Measurements from ENCODE around the gene PILRA. TPM values are rescaled to one million over a fixed set of nuclear protein-coding genes. Genes with fewer than 3 reads are reported as not detected.
"Not testable (repeated sequence)": the region's sequence is repeated elsewhere in the genome, so short reads cannot be mapped to it uniquely, and the experiment has no call there.

The PILRA gene
- 1 to 10 TPM; 1.2 to 3.1 TPM for total RNA-seq

DNA sequence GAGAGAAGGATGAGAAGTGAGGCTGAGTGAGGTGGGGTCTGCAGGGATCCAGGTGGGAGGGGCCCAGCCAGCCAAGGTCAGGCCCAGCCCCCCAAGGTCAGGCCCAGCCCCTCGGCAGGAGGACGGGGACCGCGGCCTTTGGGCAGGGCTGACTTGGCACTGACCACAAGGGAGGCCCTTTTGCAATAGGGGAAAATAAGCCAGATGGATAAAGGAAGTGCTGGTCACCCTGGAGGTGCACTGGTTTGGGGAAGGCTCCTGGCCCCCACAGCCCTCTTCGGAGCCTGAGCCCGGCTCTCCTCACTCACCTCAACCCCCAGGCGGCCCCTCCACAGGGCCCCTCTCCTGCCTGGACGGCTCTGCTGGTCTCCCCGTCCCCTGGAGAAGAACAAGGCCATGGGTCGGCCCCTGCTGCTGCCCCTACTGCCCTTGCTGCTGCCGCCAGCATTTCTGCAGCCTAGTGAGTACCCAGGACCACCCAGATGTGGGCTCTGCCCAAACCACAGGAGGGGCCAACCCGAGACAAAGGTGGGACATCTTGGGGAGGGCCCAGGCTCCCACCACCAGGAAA is at the start of gene PILRA:
Gene PILRA, plus strand, starts transcription at position 227 of the 571 bp plus-strand sequence. Its CDS starts 170 bp downstream, at position 397.
- Histone ChIP-seq H3K36me3 (no peaks in the 10 kb centered on the region), H3K4me3 (no peak within 1 kb of the TSS), H3K4me1 (no peaks in the 10 kb centered on the region), H3K27ac (peak within 1 kb of the TSS; percentile 37), H3K27me3 (no peaks in the 10 kb centered on the region), H3K9me3 (no peaks in the 10 kb centered on the region), H3K9ac (ENCODE audit: low read depth in 2 of 2, low read length in 2 of 2) (no peak within 1 kb of the TSS)
- TF ChIP-seq, protein P1, sequence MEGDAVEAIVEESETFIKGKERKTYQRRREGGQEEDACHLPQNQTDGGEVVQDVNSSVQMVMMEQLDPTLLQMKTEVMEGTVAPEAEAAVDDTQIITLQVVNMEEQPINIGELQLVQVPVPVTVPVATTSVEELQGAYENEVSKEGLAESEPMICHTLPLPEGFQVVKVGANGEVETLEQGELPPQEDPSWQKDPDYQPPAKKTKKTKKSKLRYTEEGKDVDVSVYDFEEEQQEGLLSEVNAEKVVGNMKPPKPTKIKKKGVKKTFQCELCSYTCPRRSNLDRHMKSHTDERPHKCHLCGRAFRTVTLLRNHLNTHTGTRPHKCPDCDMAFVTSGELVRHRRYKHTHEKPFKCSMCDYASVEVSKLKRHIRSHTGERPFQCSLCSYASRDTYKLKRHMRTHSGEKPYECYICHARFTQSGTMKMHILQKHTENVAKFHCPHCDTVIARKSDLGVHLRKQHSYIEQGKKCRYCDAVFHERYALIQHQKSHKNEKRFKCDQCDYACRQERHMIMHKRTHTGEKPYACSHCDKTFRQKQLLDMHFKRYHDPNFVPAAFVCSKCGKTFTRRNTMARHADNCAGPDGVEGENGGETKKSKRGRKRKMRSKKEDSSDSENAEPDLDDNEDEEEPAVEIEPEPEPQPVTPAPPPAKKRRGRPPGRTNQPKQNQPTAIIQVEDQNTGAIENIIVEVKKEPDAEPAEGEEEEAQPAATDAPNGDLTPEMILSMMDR (IDR thresholded peaks at IDR 0.05) = no peak
- DNase-seq = no peak
- intact Hi-C loops (cut with DNase I) = no loop called here

DNA sequence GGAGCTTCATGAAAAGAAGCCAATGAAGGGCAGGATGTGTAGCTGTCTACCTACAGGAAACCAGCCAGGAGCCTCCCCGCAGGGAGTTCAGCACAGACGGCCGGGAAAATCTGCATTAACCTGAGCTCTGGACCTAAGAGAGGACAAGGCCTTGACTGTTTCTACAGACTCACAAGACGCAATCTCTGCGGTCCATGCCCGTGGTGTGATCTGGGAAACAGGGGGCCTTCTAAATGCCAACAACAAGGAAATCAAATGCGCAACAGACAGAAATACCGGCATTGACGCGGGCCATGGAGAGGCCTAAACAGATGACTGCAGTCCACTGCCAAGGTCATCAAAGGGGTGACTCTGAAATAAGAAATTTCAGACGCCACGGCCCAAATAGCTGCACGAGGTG is 49.1 kb upstream of the PILRA start:
- H3K4me1 ChIP-seq; H3K27me3 ChIP-seq; H3K36me3 ChIP-seq; H3K4me3 ChIP-seq; H3K9me3 ChIP-seq; DNase-seq; H3K27ac ChIP-seq; intact Hi-C loops (cut with DNase I); H3K9ac ChIP-seq (ENCODE audit: low read depth in 2 of 2, low read length in 2 of 2): not testable (repeated sequence)

DNA sequence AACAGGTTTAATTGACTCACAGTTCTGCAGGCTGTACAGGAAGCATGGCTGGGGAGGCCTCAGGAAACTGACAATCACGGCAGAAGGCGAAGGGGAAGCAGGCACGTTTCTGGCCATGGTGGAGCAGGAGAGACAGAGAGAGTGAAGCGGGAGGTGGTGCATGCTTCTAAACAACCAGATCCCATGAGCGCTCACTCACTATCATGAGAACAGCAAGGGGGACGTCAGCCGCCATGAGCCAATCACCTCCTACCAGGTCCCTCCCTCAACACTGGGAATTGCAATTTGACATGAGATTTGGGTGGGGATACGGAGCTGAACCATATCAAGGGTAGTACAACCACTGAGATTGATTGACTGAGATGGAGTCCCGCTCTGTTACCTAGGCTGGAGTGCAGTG is 47.6 kb upstream of the PILRA start:
- H3K9ac ChIP-seq (ENCODE audit: low read depth in 2 of 2, low read length in 2 of 2); H3K9me3 ChIP-seq; H3K36me3 ChIP-seq; H3K27ac ChIP-seq; H3K4me1 ChIP-seq; intact Hi-C loops (cut with DNase I); H3K27me3 ChIP-seq; DNase-seq; H3K4me3 ChIP-seq: not testable (repeated sequence)

DNA sequence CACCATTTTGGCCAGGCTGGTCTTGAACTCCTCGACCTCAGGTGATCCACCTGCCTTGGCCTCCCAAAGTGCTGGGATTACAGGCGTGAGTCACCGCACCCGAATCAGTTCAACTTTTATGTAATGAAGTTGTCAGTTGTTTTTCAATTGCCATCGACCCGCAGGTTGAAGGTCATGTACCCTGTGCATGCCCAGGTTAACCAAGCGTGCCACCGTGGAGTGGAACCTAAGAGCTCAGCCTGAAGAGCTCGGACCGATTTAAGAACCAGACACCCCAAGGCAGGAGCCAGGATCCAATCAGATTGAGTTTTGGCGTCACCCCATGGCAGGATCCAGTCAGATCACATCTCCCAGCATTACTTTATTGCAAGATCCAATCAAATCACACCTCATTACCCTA is 46.4 kb upstream of the PILRA start:
- H3K9me3 ChIP-seq; H3K27ac ChIP-seq; H3K36me3 ChIP-seq; intact Hi-C loops (cut with DNase I); H3K4me3 ChIP-seq; H3K4me1 ChIP-seq; H3K27me3 ChIP-seq; DNase-seq; H3K9ac ChIP-seq (ENCODE audit: low read depth in 2 of 2, low read length in 2 of 2): not testable (repeated sequence)

DNA sequence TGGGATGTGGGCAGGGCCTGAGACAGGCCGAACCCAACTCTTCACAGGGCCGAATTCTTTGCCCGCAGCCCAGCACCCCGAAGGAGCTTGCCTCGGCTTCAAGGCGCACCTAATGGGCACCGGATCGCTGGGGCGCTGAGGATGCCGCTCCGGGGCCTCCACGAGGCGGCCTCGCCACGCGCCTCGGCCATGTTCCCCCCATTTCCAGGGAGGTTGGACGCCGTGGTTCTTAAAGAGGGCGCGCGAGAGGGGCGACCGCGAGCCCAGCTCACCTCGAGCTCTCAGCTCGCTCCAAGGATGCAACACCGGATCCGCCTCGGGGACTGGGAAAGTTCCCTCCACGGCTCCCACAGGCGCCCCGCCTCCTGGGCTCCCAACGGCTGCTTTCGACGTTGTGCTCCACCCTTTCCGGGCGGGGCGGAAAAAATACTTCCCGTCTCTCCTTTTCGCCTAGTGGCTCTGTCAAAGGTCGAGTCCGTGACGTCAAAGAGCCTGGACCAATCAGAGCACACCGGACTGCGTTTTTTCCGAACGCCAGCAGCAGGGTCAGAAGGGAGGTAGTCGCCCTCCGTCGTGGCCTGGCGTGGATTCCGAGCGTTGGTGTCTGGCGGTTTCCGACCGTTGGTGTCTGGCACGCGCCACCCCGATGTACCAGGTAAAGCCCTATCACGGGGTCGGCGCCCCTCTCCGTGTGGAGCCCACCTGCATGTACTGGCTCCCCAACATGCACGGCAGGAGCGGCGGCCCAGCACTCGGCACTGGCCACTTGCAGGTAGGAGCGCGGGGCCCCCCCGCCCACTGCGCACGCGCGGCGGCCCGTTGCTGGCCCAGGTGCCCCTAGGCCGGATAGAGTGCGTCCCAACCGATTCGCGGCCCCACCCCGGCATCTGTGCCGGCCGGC is 37.5 kb upstream of the PILRA start:
- intact Hi-C loops (cut with DNase I); H3K27me3 ChIP-seq; H3K9me3 ChIP-seq; H3K4me1 ChIP-seq; H3K36me3 ChIP-seq: not testable (repeated sequence)
- peak overlapping the region; percentile 68 for H3K4me3 ChIP-seq
- peak; percentile 95 for DNase-seq
- peak overlapping the region; percentile 93 for H3K27ac ChIP-seq
- peak overlapping the region; percentile 51 to 84 for H3K9ac ChIP-seq (ENCODE audit: low read depth in 2 of 2, low read length in 2 of 2)

DNA sequence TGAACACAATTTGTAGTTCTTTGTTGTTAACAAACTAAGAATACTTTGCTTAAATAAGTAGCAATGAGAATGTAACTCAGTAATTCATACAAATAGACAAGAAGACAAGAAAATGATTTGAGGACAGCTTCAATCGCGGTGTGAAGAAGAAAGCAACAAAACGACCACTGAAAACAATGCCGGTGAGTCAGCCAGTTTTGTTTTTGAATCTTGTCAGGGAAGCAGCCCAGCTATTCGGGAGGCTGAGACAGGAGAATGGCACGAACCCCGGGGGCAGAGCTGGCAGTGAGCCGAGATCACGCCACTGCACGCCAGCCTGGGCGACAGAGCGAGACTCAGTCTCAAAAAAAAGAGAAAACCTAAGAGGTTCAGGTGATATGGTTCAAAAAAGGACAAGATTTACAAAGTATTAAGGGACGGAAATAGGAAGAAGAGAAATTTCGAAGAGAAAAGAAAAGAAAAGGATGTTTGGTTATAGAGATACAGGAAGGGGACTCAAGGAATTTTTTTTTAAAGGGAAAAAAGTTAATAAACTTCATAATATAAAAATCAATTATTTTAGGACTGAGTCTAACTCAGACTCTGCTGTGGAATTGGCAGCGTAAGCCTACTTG is 35.1 kb upstream of the PILRA start:
- H3K9me3 ChIP-seq; intact Hi-C loops (cut with DNase I); H3K36me3 ChIP-seq; H3K27ac ChIP-seq; H3K4me3 ChIP-seq; H3K4me1 ChIP-seq; H3K27me3 ChIP-seq; DNase-seq; H3K9ac ChIP-seq (ENCODE audit: low read depth in 2 of 2, low read length in 2 of 2): not testable (repeated sequence)

DNA sequence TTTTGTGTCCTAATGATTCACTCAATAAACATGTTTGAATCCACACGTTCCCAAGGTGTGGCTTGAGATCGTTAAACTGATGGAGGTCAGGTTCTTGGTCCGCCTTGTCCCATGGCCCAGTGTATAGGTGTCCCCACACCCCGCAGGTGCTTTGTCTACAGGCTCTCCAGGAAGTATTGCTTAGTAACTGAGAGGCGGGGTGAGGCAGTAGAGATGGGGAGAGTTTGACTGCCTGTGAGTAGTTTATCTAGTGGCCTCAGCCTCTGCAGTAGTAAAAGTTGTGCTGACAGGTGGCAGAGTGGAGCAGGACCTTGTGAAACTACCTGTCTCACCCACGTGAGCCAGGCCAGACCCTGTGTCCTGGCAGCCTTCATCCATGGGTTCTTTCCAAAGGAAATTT is 32.0 kb upstream of the PILRA start:
- not testable (repeated sequence) for H3K4me3 ChIP-seq; H3K4me1 ChIP-seq; H3K27me3 ChIP-seq; H3K36me3 ChIP-seq; H3K27ac ChIP-seq; H3K9me3 ChIP-seq; H3K9ac ChIP-seq (ENCODE audit: low read depth in 2 of 2, low read length in 2 of 2)
- intact Hi-C loops (cut with DNase I) = loop anchor here (10.0 kb wide), 1 partner anchor 206 kb away; no protein-coding TSS in a partner anchor
- DNase-seq = peak; percentile 77

DNA sequence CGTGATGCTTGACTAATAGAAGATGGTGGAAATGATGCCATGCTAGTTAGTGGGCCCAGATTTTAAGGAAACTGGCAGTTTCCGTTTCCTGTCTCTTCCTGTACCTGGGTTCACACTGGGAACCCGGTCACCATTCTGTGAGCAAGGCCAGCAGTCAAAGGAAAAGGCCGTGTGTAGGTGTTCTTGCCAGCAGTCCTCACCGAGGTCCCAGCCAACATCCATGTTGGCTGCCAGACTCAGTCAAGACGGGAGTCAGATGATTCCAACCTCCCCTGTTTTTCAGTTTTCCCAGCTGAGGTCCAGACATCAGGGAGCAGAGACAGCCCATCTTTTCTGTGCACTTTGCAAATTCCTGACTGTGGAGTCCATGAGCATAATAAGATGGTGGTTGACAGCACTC is 30.5 kb upstream of the PILRA start:
- no peak for DNase-seq
- intact Hi-C loops (cut with DNase I) = loop anchor here (10.0 kb wide), 1 partner anchor 208 kb away; no protein-coding TSS in a partner anchor
- H3K27ac ChIP-seq = no peak overlapping the region
- TF ChIP-seq, protein P1 (IDR thresholded peaks at IDR 0.05) = no peak
- peaks cover 8% of the 10 kb centered on the region for H3K36me3 ChIP-seq
- no peaks in the 10 kb centered on the region for H3K4me1 ChIP-seq
- H3K4me3 ChIP-seq = no peak overlapping the region
- H3K27me3 ChIP-seq = no peaks in the 10 kb centered on the region
- H3K9me3 ChIP-seq = no peaks in the 10 kb centered on the region
- H3K9ac ChIP-seq (ENCODE audit: low read depth in 2 of 2, low read length in 2 of 2) = no peak overlapping the region

DNA sequence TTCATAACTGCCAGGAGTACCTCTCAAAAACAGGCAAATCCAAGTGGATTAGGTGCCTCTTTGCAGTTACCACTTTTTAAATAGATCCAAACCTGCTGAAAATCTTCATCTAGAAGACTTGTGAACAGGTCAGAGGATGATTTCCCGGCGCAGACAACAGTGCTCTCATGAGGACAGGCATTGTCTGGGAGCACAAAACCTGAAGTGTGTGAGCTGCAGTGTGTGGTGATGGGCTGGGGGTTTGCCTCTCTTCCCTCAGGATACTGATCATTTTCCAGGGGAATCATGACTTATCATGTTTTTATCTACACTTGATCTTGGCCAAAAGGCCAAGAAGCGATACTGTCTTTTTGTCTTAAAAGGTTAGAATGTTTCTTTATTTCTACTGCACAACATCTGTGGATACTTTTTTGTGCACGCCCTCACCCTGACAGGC is 29.1 kb upstream of the PILRA start:
- H3K4me1 ChIP-seq; H3K27ac ChIP-seq; H3K9ac ChIP-seq (ENCODE audit: low read depth in 2 of 2, low read length in 2 of 2); H3K27me3 ChIP-seq; H3K36me3 ChIP-seq; H3K4me3 ChIP-seq; H3K9me3 ChIP-seq; DNase-seq: not testable (repeated sequence)
- intact Hi-C loops (cut with DNase I) = loop anchor here (10.0 kb wide), 1 partner anchor 209 kb away; no protein-coding TSS in a partner anchor
